Stimulated activated CD8-positive, alpha-beta memory T cell treated with anti-CD3 and anti-CD28 coated beads, Interleukin-7, amount 100 ng/mL, for 1 hour (primary cell): ENCODE measurements around the gene PLEKHG3.

Source experiments
- DNase-seq, 2 donors: peaks; one replicate each; pipeline ENCODE4 v3.0.0-alpha.2; 2020; ENCODE audit warnings: low read depth in 2 of 2

Gene PLEKHG3

GRCh38 chr14:64763801-64764621 is 59.8 kb downstream of the PLEKHG3 start:
- no peak for DNase-seq

GRCh38 chr14:64764641-64765520 is 60.7 kb downstream of the PLEKHG3 start:
- peak; percentile 32 to 36 for DNase-seq

GRCh38 chr14:64765740-64766302 is 61.6 kb downstream of the PLEKHG3 start:
- no peak for DNase-seq

GRCh38 chr14:64766430-64767151 is 62.4 kb downstream of the PLEKHG3 start:
- DNase-seq, result no peak

- no peak for DNase-seq
Observed at GRCh38 chr14:64767215-64767964, 63.2 kb downstream of the PLEKHG3 start.

- no peak for DNase-seq
Observed at GRCh38 chr14:64768401-64769095, 64.3 kb downstream of the PLEKHG3 start.

- no peak for DNase-seq
Observed at GRCh38 chr14:64769096-64770020, 65.1 kb downstream of the PLEKHG3 start.

- no peak for DNase-seq
Observed at GRCh38 chr14:64770751-64771150, 66.5 kb downstream of the PLEKHG3 start.

- DNase-seq, result no peak
Observed at GRCh38 chr14:64771161-64771560, 66.9 kb downstream of the PLEKHG3 start.

- DNase-seq, result no peak
Observed at GRCh38 chr14:64772397-64772950, 68.2 kb downstream of the PLEKHG3 start.

GRCh38 chr14:64773046-64773445 is 68.8 kb downstream of the PLEKHG3 start:
- no peak for DNase-seq

GRCh38 chr14:64773577-64773976 is 69.4 kb downstream of the PLEKHG3 start:
- no peak for DNase-seq

- no peak for DNase-seq
Observed at GRCh38 chr14:64774272-64774671, 70.0 kb downstream of the PLEKHG3 start.

GRCh38 chr14:64775081-64775777 is 71.0 kb downstream of the PLEKHG3 start:
- DNase-seq, result no peak

GRCh38 chr14:64777461-64777860 is 73.2 kb downstream of the PLEKHG3 start:
- no peak for DNase-seq

GRCh38 chr14:64778104-64778754 is 74.0 kb downstream of the PLEKHG3 start:
- DNase-seq, result no peak

- no peak for DNase-seq
Observed at GRCh38 chr14:64779472-64779871, 75.2 kb downstream of the PLEKHG3 start.

- no peak for DNase-seq
Observed at GRCh38 chr14:64782196-64782595, 78.0 kb downstream of the PLEKHG3 start.
